IMR-90 (cell line): ENCODE results near the gene GADD45A.

Experiments
- BHLHE40 ChIP-seq: fragments of 150-350 bp; IDR thresholded peaks from 2 replicates; pipeline ENCODE4 v1.6.1; 2016; ENCODE audit warnings: mild to moderate bottlenecking, low read depth, low read length
- CEBPB ChIP-seq: IDR thresholded peaks from 2 replicates; pipeline ENCODE4 v1.6.1; 2012; ENCODE audit warnings: low read depth, low read length, improper control_type of control experiment
- FOS ChIP-seq: fragments of 150-350 bp; IDR thresholded peaks from 2 replicates; pipeline ENCODE4 v1.6.1; 2016; ENCODE audit warnings: low read depth, low read length
- MAFK ChIP-seq: IDR thresholded peaks from 2 replicates; pipeline ENCODE4 v1.6.1; 2012; ENCODE audit warnings: low read depth, low read length, improper control_type of control experiment
- MXI1 ChIP-seq: IDR thresholded peaks from 2 replicates; pipeline ENCODE4 v1.6.1; 2012; ENCODE audit warnings: low read depth, mild to moderate bottlenecking, low read length, moderate library complexity, borderline replicate concordance
- POLR2A ChIP-seq: IDR thresholded peaks from 2 replicates; pipeline ENCODE4 v1.6.1; 2012; ENCODE audit warnings: mild to moderate bottlenecking, low read depth, low read length
- RAD21 ChIP-seq: IDR thresholded peaks from 2 replicates; pipeline ENCODE4 v1.6.1; 2012; ENCODE audit warnings: low read length, improper control_type of control experiment
- RCOR1 ChIP-seq: IDR thresholded peaks from 2 replicates; pipeline ENCODE4 v1.6.1; 2012; ENCODE audit warnings: mild to moderate bottlenecking, low read length, improper control_type of control experiment; ENCODE audit not compliant: insufficient replicate concordance
- RFX5 ChIP-seq: IDR thresholded peaks from 2 replicates; pipeline ENCODE4 v1.8.0; 2012; ENCODE audit warnings: low read depth, mild to moderate bottlenecking, low read length, moderate library complexity
- TF ChIP-seq, protein P1 (sequence below): conservative IDR thresholded peaks from 2 replicates; pipeline ENCODE4 v1.5.1; 2012; ENCODE audit warnings: mild to moderate bottlenecking, low read depth, low read length, improper control_type of control experiment

- TF ChIP-seq CEBPB (no peak), FOS (no peak), MXI1 (no peak), RAD21 (no peak), POLR2A (no peak), BHLHE40 (no peak), RCOR1 (no peak), RFX5 (no peak), MAFK (no peak)
- TF ChIP-seq, protein P1, sequence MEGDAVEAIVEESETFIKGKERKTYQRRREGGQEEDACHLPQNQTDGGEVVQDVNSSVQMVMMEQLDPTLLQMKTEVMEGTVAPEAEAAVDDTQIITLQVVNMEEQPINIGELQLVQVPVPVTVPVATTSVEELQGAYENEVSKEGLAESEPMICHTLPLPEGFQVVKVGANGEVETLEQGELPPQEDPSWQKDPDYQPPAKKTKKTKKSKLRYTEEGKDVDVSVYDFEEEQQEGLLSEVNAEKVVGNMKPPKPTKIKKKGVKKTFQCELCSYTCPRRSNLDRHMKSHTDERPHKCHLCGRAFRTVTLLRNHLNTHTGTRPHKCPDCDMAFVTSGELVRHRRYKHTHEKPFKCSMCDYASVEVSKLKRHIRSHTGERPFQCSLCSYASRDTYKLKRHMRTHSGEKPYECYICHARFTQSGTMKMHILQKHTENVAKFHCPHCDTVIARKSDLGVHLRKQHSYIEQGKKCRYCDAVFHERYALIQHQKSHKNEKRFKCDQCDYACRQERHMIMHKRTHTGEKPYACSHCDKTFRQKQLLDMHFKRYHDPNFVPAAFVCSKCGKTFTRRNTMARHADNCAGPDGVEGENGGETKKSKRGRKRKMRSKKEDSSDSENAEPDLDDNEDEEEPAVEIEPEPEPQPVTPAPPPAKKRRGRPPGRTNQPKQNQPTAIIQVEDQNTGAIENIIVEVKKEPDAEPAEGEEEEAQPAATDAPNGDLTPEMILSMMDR = no peak
Observed at GRCh38 chr1:67737875-67738274, 52.9 kb downstream of the GADD45A start.
